GM19193 (cell line): ENCODE measurements around the gene TEDC1.

Source experiments
- POLR2A ChIP-seq: IDR thresholded peaks from 4 replicates; pipeline ENCODE4 v1.6.1; 2011; ENCODE audit not compliant: insufficient read depth, insufficient read length; ENCODE audit errors: extremely low read depth

TEDC1 gene

DNA sequence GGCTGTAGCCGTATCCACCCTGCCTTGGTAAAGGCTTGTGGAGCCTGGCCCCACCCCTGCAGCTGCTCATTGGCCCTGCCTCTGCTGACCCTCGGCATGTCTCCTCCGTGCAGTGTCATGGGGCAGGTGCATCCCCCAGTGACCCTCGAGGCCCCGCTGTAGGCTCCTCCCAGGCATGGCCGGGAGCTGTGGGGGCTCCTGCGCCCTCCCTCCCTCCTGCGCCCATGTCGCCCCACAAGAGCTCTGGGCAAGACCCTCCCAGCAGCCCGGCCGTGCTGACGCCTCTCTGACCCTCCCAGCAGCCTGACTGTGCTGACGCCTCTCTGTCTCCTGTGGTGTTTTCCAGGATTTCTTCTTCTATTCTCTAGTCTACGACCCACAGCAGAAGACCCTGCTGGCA, 37.2 kb upstream of the TEDC1 start:
- TF ChIP-seq POLR2A: no peak

- TF ChIP-seq POLR2A: no peak
Measured at GRCh38 chr14:105455086-105455640, 35.9 kb upstream of the TEDC1 start.

DNA sequence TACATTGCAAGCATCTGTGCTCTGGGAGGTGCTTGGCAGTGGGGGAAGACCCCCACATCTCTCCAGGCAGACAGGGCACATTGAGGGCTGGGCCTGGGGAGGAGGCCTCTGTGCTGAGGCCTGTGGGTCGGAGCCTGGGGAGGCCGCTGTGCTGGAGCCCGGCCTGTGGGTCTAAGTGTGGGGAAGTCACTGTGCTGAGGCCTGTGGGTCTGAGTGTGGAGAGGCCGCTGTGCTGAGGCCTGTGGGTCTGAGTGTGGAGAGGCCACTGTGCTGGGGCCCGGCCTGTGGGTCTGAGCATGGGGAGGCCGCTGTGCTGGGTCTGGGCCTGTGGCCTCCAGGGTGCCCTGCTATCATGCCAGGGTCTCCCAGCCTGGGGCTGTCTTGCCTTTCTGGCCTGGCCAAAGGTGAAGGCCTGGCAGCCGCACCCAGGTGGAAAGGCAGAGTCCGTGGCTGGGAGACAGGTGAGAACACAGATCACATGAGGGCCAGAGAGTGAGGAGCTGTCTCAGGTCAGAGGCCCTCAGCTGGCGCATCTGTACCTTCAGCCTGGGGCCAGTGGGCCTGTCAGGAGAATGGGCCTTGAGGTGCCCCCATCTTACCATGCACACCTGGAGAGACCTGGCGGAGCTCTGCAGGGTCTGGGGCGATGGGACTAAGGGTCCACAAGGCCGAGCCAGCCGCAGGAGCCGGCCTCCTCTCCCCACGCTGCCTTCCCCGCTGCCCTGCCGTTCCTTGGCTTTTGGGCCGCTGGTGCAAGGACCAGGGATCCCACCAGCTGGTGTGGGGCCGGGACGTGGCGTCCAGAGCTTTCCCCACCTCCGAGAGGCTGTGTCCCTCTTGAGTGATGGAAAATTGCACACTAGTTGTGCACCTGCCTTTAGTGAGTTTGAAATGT, 35.0 kb upstream of the TEDC1 start:
- TF ChIP-seq POLR2A: no peak

- no peak for TF ChIP-seq POLR2A
Measured at GRCh38 chr14:105456736-105457617, 34.1 kb upstream of the TEDC1 start.

DNA sequence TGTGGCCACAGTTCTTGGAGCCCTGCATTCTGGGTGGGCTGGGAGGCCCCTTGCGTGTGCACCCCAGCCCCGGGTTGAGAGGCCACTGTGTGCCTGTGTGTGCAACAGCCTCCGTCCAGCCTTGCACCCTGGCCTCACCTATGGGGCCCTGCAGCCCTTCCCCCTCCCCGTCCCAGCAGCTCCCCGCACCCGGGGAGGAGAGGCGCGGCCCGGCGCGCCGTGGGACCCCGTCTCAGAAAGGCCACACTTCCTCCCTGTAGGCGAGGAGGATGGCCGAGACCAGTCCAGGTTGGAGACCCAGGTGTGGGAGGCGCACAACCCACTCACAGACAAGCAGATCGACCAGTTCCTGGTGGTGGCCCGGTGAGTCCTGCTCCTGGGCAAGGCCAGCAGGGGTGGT, 33.0 kb upstream of the TEDC1 start:
- no peak for TF ChIP-seq POLR2A

- no peak for TF ChIP-seq POLR2A
Measured at GRCh38 chr14:105458571-105458970, 32.5 kb upstream of the TEDC1 start.

GRCh38 chr14:105460116-105460515, 30.9 kb upstream of the TEDC1 start:
- no peak for TF ChIP-seq POLR2A

DNA sequence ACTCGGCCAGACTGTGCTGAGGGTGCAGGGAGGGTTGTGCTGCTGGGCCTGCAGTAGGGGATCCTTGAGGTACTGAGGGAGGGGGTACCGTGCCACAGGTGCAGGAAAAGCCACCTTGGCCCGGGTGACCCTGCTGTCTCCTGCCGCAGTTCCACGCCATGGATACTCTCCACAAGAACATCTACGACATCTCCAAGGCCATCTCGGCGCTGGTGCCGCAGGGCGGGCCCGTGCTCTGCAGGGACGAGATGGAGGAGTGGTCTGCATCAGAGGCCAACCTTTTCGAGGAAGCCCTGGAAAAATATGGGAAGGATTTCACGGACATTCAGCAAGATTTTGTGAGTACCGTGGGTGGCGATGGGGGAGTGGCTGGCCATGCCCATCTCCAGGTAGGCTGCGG, 30.4 kb upstream of the TEDC1 start:
- TF ChIP-seq POLR2A: no peak

DNA sequence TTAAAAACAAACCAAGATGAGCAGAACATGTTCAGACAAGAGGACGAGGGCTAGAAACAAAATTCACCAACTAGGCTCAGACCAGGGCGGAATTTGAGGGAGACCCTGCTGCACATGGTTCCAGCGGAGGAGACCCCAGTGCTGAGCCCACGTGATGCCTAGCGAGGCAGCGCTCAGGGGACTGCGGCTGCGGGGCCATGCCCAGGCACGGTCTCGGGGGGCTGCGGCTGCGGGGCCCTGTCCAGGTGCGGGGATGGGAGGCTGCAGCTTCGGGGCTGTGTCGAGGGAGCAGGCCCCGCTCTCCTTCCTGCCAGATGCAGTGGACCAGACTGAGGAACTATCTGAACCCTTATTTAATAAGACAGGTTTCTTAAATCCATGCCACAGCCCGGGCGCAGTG, 29.1 kb upstream of the TEDC1 start:
- TF ChIP-seq POLR2A: no peak

- TF ChIP-seq POLR2A: no peak
Measured at GRCh38 chr14:105464501-105464900, 26.5 kb upstream of the TEDC1 start.

- TF ChIP-seq POLR2A: no peak
Measured at GRCh38 chr14:105465209-105466031, 25.6 kb upstream of the TEDC1 start.

- no peak for TF ChIP-seq POLR2A
Measured at GRCh38 chr14:105466531-105467248, 24.4 kb upstream of the TEDC1 start.

- no peak for TF ChIP-seq POLR2A
Measured at GRCh38 chr14:105467249-105467941, 23.7 kb upstream of the TEDC1 start.
